Testis (tissue), 2 donors: ENCODE results near the gene HYAL3.

Experiments
- POLR2A ChIP-seq: fragments of 450-650 bp; IDR thresholded peaks from one replicate; pipeline ENCODE4 v1.6.1; 2017; ENCODE audit warnings: antibody characterized with exemption, mild to moderate bottlenecking, moderate library complexity
- TF ChIP-seq, protein P1 (sequence below), 3 experiments: fragments of 450-650 bp in 2 of 3; fragments of 200-600 bp in 1 of 3; sonication (generic) in 1 of 3; IDR thresholded peaks; one replicate each; pipeline ENCODE4 v1.5.1; 2016 to 2019; ENCODE audit warnings: antibody characterized with exemption in 3 of 3, mild to moderate bottlenecking in 2 of 3, moderate library complexity in 1 of 3

GRCh38 chr3:50294089-50294488 is 5.1 kb downstream of the HYAL3 start:
- no peak for TF ChIP-seq POLR2A
- TF ChIP-seq, protein P1, sequence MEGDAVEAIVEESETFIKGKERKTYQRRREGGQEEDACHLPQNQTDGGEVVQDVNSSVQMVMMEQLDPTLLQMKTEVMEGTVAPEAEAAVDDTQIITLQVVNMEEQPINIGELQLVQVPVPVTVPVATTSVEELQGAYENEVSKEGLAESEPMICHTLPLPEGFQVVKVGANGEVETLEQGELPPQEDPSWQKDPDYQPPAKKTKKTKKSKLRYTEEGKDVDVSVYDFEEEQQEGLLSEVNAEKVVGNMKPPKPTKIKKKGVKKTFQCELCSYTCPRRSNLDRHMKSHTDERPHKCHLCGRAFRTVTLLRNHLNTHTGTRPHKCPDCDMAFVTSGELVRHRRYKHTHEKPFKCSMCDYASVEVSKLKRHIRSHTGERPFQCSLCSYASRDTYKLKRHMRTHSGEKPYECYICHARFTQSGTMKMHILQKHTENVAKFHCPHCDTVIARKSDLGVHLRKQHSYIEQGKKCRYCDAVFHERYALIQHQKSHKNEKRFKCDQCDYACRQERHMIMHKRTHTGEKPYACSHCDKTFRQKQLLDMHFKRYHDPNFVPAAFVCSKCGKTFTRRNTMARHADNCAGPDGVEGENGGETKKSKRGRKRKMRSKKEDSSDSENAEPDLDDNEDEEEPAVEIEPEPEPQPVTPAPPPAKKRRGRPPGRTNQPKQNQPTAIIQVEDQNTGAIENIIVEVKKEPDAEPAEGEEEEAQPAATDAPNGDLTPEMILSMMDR (IDR thresholded peaks at IDR 0.05): no peak
